ENCODE measurements around the gene SH3GLB2. TPM values are rescaled to one million over a fixed set of nuclear protein-coding genes. Genes with fewer than 3 reads are reported as not detected.

SH3GLB2 gene
- total and polyA plus RNA-seq, 2 of the 8 experiments (the other 6 are each of a cell fraction or from before 2014, with no cell fraction given): 52.7 to 79.9 TPM

DNA sequence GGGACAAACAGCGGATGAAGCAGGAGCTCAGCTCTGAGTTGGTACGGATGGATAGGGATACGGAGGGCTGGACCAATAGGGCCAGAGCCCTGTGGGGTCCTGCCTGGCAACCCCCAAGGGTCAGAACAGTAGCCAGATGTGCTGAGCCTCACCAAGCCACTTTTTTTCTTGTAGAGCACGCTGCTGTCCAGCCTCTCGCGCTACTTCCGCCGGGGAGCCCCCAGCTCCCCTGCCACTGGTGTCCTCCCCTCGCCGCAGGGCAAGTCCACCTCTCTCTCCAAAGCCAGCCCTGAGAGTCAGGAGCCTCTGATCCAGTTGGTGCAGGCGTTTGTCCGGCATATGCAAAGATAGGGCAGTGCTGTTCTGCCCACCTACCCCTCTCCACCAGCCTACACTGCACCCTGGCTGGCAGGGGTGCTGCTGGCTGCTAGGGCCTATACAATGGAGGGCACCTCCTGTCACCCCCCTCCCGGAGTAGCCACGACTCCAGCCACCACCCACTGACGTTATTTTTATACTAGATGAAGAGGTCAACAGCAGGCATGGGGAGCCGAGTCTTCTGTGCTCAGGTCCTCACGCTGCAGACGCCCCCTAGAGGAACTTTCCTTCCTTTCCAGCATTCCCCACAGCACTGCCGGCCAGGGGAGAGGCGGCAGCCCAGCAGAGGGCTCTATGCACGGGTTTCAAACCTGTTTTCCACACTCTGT, 21.6 kb downstream of the SH3GLB2 start (continued):
- TF ChIP-seq, protein P1, sequence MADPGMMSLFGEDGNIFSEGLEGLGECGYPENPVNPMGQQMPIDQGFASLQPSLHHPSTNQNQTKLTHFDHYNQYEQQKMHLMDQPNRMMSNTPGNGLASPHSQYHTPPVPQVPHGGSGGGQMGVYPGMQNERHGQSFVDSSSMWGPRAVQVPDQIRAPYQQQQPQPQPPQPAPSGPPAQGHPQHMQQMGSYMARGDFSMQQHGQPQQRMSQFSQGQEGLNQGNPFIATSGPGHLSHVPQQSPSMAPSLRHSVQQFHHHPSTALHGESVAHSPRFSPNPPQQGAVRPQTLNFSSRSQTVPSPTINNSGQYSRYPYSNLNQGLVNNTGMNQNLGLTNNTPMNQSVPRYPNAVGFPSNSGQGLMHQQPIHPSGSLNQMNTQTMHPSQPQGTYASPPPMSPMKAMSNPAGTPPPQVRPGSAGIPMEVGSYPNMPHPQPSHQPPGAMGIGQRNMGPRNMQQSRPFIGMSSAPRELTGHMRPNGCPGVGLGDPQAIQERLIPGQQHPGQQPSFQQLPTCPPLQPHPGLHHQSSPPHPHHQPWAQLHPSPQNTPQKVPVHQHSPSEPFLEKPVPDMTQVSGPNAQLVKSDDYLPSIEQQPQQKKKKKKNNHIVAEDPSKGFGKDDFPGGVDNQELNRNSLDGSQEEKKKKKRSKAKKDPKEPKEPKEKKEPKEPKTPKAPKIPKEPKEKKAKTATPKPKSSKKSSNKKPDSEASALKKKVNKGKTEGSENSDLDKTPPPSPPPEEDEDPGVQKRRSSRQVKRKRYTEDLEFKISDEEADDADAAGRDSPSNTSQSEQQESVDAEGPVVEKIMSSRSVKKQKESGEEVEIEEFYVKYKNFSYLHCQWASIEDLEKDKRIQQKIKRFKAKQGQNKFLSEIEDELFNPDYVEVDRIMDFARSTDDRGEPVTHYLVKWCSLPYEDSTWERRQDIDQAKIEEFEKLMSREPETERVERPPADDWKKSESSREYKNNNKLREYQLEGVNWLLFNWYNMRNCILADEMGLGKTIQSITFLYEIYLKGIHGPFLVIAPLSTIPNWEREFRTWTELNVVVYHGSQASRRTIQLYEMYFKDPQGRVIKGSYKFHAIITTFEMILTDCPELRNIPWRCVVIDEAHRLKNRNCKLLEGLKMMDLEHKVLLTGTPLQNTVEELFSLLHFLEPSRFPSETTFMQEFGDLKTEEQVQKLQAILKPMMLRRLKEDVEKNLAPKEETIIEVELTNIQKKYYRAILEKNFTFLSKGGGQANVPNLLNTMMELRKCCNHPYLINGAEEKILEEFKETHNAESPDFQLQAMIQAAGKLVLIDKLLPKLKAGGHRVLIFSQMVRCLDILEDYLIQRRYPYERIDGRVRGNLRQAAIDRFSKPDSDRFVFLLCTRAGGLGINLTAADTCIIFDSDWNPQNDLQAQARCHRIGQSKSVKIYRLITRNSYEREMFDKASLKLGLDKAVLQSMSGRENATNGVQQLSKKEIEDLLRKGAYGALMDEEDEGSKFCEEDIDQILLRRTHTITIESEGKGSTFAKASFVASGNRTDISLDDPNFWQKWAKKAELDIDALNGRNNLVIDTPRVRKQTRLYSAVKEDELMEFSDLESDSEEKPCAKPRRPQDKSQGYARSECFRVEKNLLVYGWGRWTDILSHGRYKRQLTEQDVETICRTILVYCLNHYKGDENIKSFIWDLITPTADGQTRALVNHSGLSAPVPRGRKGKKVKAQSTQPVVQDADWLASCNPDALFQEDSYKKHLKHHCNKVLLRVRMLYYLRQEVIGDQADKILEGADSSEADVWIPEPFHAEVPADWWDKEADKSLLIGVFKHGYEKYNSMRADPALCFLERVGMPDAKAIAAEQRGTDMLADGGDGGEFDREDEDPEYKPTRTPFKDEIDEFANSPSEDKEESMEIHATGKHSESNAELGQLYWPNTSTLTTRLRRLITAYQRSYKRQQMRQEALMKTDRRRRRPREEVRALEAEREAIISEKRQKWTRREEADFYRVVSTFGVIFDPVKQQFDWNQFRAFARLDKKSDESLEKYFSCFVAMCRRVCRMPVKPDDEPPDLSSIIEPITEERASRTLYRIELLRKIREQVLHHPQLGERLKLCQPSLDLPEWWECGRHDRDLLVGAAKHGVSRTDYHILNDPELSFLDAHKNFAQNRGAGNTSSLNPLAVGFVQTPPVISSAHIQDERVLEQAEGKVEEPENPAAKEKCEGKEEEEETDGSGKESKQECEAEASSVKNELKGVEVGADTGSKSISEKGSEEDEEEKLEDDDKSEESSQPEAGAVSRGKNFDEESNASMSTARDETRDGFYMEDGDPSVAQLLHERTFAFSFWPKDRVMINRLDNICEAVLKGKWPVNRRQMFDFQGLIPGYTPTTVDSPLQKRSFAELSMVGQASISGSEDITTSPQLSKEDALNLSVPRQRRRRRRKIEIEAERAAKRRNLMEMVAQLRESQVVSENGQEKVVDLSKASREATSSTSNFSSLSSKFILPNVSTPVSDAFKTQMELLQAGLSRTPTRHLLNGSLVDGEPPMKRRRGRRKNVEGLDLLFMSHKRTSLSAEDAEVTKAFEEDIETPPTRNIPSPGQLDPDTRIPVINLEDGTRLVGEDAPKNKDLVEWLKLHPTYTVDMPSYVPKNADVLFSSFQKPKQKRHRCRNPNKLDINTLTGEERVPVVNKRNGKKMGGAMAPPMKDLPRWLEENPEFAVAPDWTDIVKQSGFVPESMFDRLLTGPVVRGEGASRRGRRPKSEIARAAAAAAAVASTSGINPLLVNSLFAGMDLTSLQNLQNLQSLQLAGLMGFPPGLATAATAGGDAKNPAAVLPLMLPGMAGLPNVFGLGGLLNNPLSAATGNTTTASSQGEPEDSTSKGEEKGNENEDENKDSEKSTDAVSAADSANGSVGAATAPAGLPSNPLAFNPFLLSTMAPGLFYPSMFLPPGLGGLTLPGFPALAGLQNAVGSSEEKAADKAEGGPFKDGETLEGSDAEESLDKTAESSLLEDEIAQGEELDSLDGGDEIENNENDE (IDR thresholded peaks at IDR 0.05; ENCODE audit: insufficient replicate concordance, low read length): no peak
- TF ChIP-seq RAD21 (IDR thresholded peaks at IDR 0.05 in 1 of 2, conservative IDR thresholded peaks at IDR 0.05 in 1 of 2; ENCODE audit: low read depth in 2 of 2, low read length in 2 of 2): peak; percentile 54 to 61
- TF ChIP-seq, protein P2, sequence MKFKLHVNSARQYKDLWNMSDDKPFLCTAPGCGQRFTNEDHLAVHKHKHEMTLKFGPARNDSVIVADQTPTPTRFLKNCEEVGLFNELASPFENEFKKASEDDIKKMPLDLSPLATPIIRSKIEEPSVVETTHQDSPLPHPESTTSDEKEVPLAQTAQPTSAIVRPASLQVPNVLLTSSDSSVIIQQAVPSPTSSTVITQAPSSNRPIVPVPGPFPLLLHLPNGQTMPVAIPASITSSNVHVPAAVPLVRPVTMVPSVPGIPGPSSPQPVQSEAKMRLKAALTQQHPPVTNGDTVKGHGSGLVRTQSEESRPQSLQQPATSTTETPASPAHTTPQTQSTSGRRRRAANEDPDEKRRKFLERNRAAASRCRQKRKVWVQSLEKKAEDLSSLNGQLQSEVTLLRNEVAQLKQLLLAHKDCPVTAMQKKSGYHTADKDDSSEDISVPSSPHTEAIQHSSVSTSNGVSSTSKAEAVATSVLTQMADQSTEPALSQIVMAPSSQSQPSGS (IDR thresholded peaks at IDR 0.05; ENCODE audit: low read length): peak; percentile 74
- TF ChIP-seq, protein P3, sequence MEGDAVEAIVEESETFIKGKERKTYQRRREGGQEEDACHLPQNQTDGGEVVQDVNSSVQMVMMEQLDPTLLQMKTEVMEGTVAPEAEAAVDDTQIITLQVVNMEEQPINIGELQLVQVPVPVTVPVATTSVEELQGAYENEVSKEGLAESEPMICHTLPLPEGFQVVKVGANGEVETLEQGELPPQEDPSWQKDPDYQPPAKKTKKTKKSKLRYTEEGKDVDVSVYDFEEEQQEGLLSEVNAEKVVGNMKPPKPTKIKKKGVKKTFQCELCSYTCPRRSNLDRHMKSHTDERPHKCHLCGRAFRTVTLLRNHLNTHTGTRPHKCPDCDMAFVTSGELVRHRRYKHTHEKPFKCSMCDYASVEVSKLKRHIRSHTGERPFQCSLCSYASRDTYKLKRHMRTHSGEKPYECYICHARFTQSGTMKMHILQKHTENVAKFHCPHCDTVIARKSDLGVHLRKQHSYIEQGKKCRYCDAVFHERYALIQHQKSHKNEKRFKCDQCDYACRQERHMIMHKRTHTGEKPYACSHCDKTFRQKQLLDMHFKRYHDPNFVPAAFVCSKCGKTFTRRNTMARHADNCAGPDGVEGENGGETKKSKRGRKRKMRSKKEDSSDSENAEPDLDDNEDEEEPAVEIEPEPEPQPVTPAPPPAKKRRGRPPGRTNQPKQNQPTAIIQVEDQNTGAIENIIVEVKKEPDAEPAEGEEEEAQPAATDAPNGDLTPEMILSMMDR (IDR thresholded peaks at IDR 0.05; ENCODE audit: control extremely low read depth in 1 of 3, insufficient read depth in 1 of 3, low read depth in 1 of 3, low read length in 3 of 3): peak in 2 of 3 experiments; percentile 96 to 98; a peak in 3 of 4 replicates
